Erythroblast (primary cell): ENCODE results near the gene PLA2G2D.

Source experiments
- GATA1 ChIP-seq: IDR thresholded peaks from 2 replicates; pipeline ENCODE4 v1.6.1; 2011; ENCODE audit warnings: low read depth, mild to moderate bottlenecking, control low read depth, low read length, moderate library complexity
- POLR2A ChIP-seq: IDR thresholded peaks from 2 replicates; pipeline ENCODE4 v1.6.1; 2011; ENCODE audit warnings: mild to moderate bottlenecking, low read length

GRCh38 chr1:20137604-20138003 lies 18.3 kb upstream of the PLA2G2D start:
- TF ChIP-seq POLR2A (no peak), GATA1 (no peak)
